Endothelial cell of umbilical vein (primary cell): Measurements from ENCODE around the gene MYCBP2. TPM values are rescaled to one million over a fixed set of nuclear protein-coding genes. Genes with fewer than 3 reads are reported as not detected.

Experiments used
- BruUV-seq: library from RNA; stranded (reverse); fragments of 400-500 nt; replicated peaks from 2 replicates; lab custom pipeline; 2021; lab: Mats Ljungman, UMichigan
- CTCF ChIA-PET: fragments of 300-600, 350-600 bp; sonication (Branson Sonifier 250); formaldehyde crosslinking; loops from one replicate; lab custom pipeline; 2021; ENCODE audit warnings: antibody characterized with exemption, inconsistent platforms; lab: Charles Lee
- POLR2A ChIA-PET: fragments of 300-600, 350-600 bp; sonication (Branson Sonifier 250); formaldehyde crosslinking; loops from one replicate; lab custom pipeline; 2021; ENCODE audit warnings: antibody characterized with exemption, inconsistent platforms; lab: Charles Lee
- DNase-seq: peaks from one replicate; pipeline ENCODE4 v3.0.0-alpha.2; 2011; ENCODE audit warnings: low read depth, low spot score
- FAIRE-seq: peaks from 2 replicates; lab custom pipeline; 2011; peaks lifted over from hg19 to GRCh38; lab: Jason Lieb, UNC
- H2AFZ ChIP-seq: 2 replicates; pipeline ENCODE4 v1.6.0; 2012; ENCODE audit warnings: low read depth, low read length, control low read depth, inconsistent platforms
- H3K27ac ChIP-seq: 2 replicates; pipeline ENCODE4 v1.5.1; 2011; ENCODE audit warnings: low read depth, mild to moderate bottlenecking, control low read depth, low read length, moderate library complexity; ENCODE audit not compliant: insufficient read depth
- H3K27me3 ChIP-seq, 2 experiments: 2 replicates each; pipeline versions ENCODE4 v1.6.0 to v1.6.1; 2011; ENCODE audit warnings: low read length in 2 of 2, mixed read lengths in 1 of 2; ENCODE audit not compliant: control insufficient read depth in 2 of 2, insufficient read depth in 2 of 2
- H3K36me3 ChIP-seq, 2 experiments: 2 replicates in 1 of 2; 3 replicates in 1 of 2; pipeline ENCODE4 v1.5.1; 2011; ENCODE audit warnings: low read length in 2 of 2, mild to moderate bottlenecking in 1 of 2, moderate library complexity in 1 of 2; ENCODE audit not compliant: control insufficient read depth in 2 of 2, insufficient read depth in 2 of 2; ENCODE audit errors: extremely low read depth in 1 of 2
- H3K4me1 ChIP-seq: 3 replicates; pipeline ENCODE4 v1.5.1; 2011; ENCODE audit warnings: mild to moderate bottlenecking, low read length; ENCODE audit not compliant: control insufficient read depth, insufficient read depth; ENCODE audit errors: extremely low read depth
- H3K4me2 ChIP-seq: 2 replicates; pipeline ENCODE4 v1.6.1; 2011; ENCODE audit warnings: low read length, control low read depth, mixed read lengths; ENCODE audit not compliant: insufficient read depth
- H3K4me3 ChIP-seq, 3 experiments: fragments of 200-600 bp in 1 of 3; sonication (generic), shearing (Covaris generic) in 1 of 3; replicated peaks in 1 of 3; 2 replicates each; pipeline ENCODE4 v1.5.1; 2011 to 2016; ENCODE audit warnings: control low read depth in 3 of 3, low read length in 3 of 3, mild to moderate bottlenecking in 2 of 3, inconsistent platforms in 1 of 3, low read depth in 1 of 3, moderate library complexity in 1 of 3; ENCODE audit not compliant: insufficient read depth in 1 of 3
- H3K79me2 ChIP-seq: 2 replicates; pipeline ENCODE4 v1.6.0; 2012; ENCODE audit warnings: low read length, inconsistent platforms; ENCODE audit not compliant: control insufficient read depth, insufficient read depth
- H3K9ac ChIP-seq: replicated peaks from 2 replicates; pipeline ENCODE3; 2011; ENCODE audit warnings: low read length, control low read depth; ENCODE audit not compliant: insufficient read depth; ENCODE audit errors: extremely low read depth
- H3K9me1 ChIP-seq: replicated peaks from 3 replicates; pipeline ENCODE4 v1.6.0; 2011; ENCODE audit warnings: mild to moderate bottlenecking, low read length; ENCODE audit not compliant: control insufficient read depth, insufficient read depth; ENCODE audit errors: extremely low read depth
- H3K9me3 ChIP-seq: replicated peaks from 2 replicates; pipeline ENCODE4 v1.5.1; 2012; ENCODE audit warnings: low read length, inconsistent platforms; ENCODE audit not compliant: control insufficient read depth, insufficient read depth
- H4K20me1 ChIP-seq: replicated peaks from 2 replicates; pipeline ENCODE3; 2011; ENCODE audit warnings: mild to moderate bottlenecking, low read length; ENCODE audit not compliant: control insufficient read depth, insufficient read depth; ENCODE audit errors: extremely low read depth
- EZH2 ChIP-seq: IDR thresholded peaks from 2 replicates; pipeline ENCODE4 v1.6.1; 2012; ENCODE audit warnings: borderline replicate concordance, low read depth, mild to moderate bottlenecking, moderate library complexity, low read length, inconsistent platforms; ENCODE audit not compliant: severe bottlenecking
- FOS ChIP-seq: IDR thresholded peaks from 2 replicates; pipeline ENCODE4 v1.6.1; 2011; ENCODE audit warnings: mild to moderate bottlenecking, low read length, moderate library complexity, borderline replicate concordance; ENCODE audit not compliant: insufficient read depth
- GATA2 ChIP-seq: IDR thresholded peaks from 2 replicates; pipeline ENCODE4 v1.7.0; 2011; ENCODE audit warnings: low read depth, mild to moderate bottlenecking, moderate library complexity, mixed read lengths, low read length; ENCODE audit not compliant: insufficient read length, insufficient read depth
- JUN ChIP-seq: IDR thresholded peaks from 2 replicates; pipeline ENCODE4 v1.6.1; 2011; ENCODE audit warnings: borderline replicate concordance, low read depth; ENCODE audit not compliant: insufficient read length, insufficient read depth
- MYC ChIP-seq: IDR thresholded peaks from one replicate; pipeline ENCODE4 v1.6.1; 2011; ENCODE audit warnings: mild to moderate bottlenecking, low read depth, low read length
- POLR2AphosphoS5 ChIP-seq: IDR thresholded peaks from 2 replicates; pipeline ENCODE4 v1.6.1; 2012; ENCODE audit warnings: low read depth, mild to moderate bottlenecking, control low read depth, low read length, moderate library complexity; ENCODE audit not compliant: insufficient read depth
- dilution Hi-C: fragments of 300-500 bp; cut with MboI; formaldehyde crosslinking; loops from one replicate; pipeline ENCODE4 v1.15.0; 2019; ENCODE audit warnings: low sequenced_read_pairs; ENCODE audit not compliant: extremely low pct_ligation_motif_present
- intact Hi-C: fragments of 100-400 bp; cut with micrococcal nuclease; formaldehyde crosslinking; loops from one replicate; pipeline ENCODE4 v1.10.0; 2022
- polyA plus RNA-seq, 4 experiments: library from polyadenylated mRNA; depleted of rRNA in 3 of 4; stranded (reverse) in 3 of 4; unstranded in 1 of 4; fragments of >200 nt; gene quantifications; 2 replicates each; pipeline versions ENCODE4 v1.2.1 to v1.2.3, GENCODE V29; 2011 to 2012; ENCODE audit warnings: missing spikeins in 1 of 4
- total RNA-seq: library from RNA; stranded (reverse); gene quantifications from 2 replicates; pipeline ENCODE4 v1.2.3, GENCODE V29; 2021
- TF ChIP-seq, protein P1 (sequence below): IDR thresholded peaks from 2 replicates; pipeline ENCODE4 v1.6.1; 2011; ENCODE audit not compliant: insufficient read depth, insufficient read length
- TF ChIP-seq, protein P2 (sequence below), 2 donors: IDR thresholded peaks; 1 replicate in 1 of 2; 2 replicates in 1 of 2; pipeline ENCODE4 v1.5.1; 2011; ENCODE audit warnings: low read length in 2 of 2, mild to moderate bottlenecking in 2 of 2, moderate library complexity in 2 of 2, control low read depth in 1 of 2, inconsistent platforms in 1 of 2, low read depth in 1 of 2; ENCODE audit not compliant: insufficient read depth in 1 of 2; ENCODE audit errors: extremely low read depth in 1 of 2

MYCBP2 gene
- total and polyA plus RNA-seq, 2 donors (not counting 3 experiments of a cell fraction or from before 2014, with no cell fraction given): 30.5 to 89.8 TPM

DNA sequence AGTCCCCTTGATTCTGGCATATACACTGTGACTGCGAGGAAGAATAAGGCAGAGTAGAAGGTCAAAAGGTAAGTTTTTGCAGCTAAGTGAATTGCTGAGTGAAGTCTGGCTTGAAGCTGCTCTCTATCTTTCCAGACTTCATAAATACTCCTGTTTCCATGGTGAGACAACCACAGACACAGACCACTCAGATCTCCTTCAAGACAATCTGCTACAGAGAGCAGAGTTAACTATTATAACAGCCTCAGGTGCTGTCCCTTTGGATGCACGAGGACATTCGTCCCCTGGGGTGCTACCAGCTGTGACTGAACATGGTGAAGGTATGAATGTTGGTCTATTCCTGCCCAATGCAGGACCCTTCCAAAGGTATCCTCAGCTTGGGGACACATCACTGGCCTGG is 104.0 kb downstream of the MYCBP2 start:
- H3K4me3 ChIP-seq: no peak overlapping the region
- FAIRE-seq (no peak), DNase-seq (no peak)
- BruUV-seq: no TSS peak
- CTCF ChIA-PET: no interaction called here
- POLR2A ChIA-PET: no interaction called here
- H2AFZ ChIP-seq: no peak overlapping the region
- dilution Hi-C loops (no loop called here), intact Hi-C loops (no loop called here)
- H4K20me1 ChIP-seq: no peaks in the 10 kb centered on the region
- no peaks in the 10 kb centered on the region for H3K9me1 ChIP-seq
- H3K27me3 ChIP-seq: no peaks in the 10 kb centered on the region
- no peak overlapping the region for H3K4me2 ChIP-seq
- H3K36me3 ChIP-seq: peaks cover 0 to 7% of the 10 kb centered on the region in 2 experiments
- H3K9me3 ChIP-seq: no peaks in the 10 kb centered on the region
- no peak overlapping the region for H3K9ac ChIP-seq
- no peaks in the 10 kb centered on the region for H3K4me1 ChIP-seq
- H3K79me2 ChIP-seq: no peaks in the 10 kb centered on the region
- no peak for TF ChIP-seq JUN
- TF ChIP-seq EZH2: no peak
- no peak for TF ChIP-seq FOS
- TF ChIP-seq MYC: no peak
- TF ChIP-seq POLR2AphosphoS5: no peak
- TF ChIP-seq, protein P1, sequence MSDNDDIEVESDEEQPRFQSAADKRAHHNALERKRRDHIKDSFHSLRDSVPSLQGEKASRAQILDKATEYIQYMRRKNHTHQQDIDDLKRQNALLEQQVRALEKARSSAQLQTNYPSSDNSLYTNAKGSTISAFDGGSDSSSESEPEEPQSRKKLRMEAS: no peak
- TF ChIP-seq, protein P2, sequence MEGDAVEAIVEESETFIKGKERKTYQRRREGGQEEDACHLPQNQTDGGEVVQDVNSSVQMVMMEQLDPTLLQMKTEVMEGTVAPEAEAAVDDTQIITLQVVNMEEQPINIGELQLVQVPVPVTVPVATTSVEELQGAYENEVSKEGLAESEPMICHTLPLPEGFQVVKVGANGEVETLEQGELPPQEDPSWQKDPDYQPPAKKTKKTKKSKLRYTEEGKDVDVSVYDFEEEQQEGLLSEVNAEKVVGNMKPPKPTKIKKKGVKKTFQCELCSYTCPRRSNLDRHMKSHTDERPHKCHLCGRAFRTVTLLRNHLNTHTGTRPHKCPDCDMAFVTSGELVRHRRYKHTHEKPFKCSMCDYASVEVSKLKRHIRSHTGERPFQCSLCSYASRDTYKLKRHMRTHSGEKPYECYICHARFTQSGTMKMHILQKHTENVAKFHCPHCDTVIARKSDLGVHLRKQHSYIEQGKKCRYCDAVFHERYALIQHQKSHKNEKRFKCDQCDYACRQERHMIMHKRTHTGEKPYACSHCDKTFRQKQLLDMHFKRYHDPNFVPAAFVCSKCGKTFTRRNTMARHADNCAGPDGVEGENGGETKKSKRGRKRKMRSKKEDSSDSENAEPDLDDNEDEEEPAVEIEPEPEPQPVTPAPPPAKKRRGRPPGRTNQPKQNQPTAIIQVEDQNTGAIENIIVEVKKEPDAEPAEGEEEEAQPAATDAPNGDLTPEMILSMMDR (IDR thresholded peaks at IDR 0.05; ENCODE audit: extremely low read depth in 1 of 2, insufficient read depth in 1 of 2, low read depth in 1 of 2, low read length in 2 of 2): no peak
- TF ChIP-seq GATA2: no peak
- no peak overlapping the region for H3K27ac ChIP-seq
